Pericardium fibroblast (primary cell): ENCODE results near the gene SCN1B. TPM values are rescaled to one million over a fixed set of nuclear protein-coding genes. Genes with fewer than 3 reads are reported as not detected.

Experiments used
- total RNA-seq: library from RNA; depleted of rRNA; stranded (reverse); fragments of >200 nt; gene quantifications from 2 replicates; pipeline ENCODE4 v1.2.3, GENCODE V29; 2015

The SCN1B gene
- 5.2 and 27.2 TPM in 2 replicates for total RNA-seq

DNA sequence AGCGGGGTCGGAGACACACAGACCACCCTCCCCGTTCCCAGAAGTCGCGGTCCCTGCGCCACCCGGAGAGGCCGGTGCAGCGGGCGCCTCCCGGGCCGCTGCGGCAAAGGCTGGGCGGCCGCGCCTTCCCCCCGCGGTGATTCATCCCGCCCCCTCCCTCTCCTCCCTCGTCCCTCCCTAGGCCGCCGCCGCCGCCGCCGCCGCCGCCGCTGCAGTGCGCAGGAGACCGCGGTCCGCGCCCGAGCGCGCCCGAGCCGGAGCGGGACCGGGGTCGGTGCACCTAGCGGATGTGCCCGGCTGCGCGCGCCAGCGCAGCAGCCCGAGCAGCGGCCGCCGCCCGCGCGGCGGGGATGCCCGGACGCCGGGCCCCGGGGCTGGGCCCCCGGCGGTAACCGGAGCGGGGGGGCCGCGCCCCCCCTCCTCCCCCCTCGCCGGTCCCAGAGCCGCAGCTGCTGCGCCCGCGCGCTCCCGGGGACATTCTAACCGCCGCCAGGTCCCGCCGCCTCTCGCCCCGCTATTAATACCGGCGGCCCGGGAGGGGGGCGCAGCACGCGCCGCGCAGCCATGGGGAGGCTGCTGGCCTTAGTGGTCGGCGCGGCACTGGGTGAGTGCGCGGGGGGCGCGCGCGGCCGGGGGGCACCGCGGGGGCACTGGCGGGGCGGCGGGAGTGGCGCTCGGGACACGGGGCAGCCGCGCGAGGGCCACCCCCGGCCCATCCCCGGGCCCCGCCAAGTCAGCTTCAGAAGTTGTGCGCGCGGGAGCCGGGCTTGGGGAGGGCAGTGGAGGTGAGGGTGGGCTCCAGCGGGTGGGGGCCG lies at the start of gene SCN1B:
Gene SCN1B (plus strand): TSS at position 214 of the 815 bp plus-strand sequence. CDS start 351 bp downstream, at position 565.

GRCh38 chr19:34999498-35000337 lies 30.6 kb upstream of the SCN1B start, which contains the start of gene GRAMD1A:
Gene GRAMD1A (plus strand): TSS chr19:35000323. CDS start chr19:35000479, 156 bp downstream.

GRCh38 chr19:35041548-35042055 lies 11.3 kb downstream of the SCN1B start, which contains the start of gene HPN:
Gene HPN (plus strand): TSS chr19:35041721. CDS start chr19:35042507, 786 bp downstream.

Other genes starting within 250 kb of the SCN1B start
- 0.94 and 17.9 TPM in 2 replicates for gene ZNF30, start 103.6 kb upstream of the SCN1B start, total RNA-seq
- gene ZNF792, start 66.2 kb upstream of the SCN1B start, total RNA-seq, result 2.2 and 3.6 TPM in 2 replicates
- 48.3 and 53.9 TPM in 2 replicates for gene GRAMD1A, start 30.1 kb upstream of the SCN1B start, total RNA-seq
- gene HPN, start 11.3 kb downstream of the SCN1B start, total RNA-seq, result 0.70 and 0.94 TPM in 2 replicates
- not detected in 2 replicates for gene FXYD3, start 85.4 kb downstream of the SCN1B start, total RNA-seq
- 0.23 and 0.26 TPM in 2 replicates for gene LGI4, start 104.6 kb downstream of the SCN1B start, total RNA-seq
- gene FXYD1, start 108.4 kb downstream of the SCN1B start, total RNA-seq, result 8.5 and 18.8 TPM in 2 replicates
- not detected in 2 replicates for gene FXYD7, start 112.8 kb downstream of the SCN1B start, total RNA-seq
- 118 and 128 TPM in 2 replicates for gene FXYD5, start 124.3 kb downstream of the SCN1B start, total RNA-seq
- not detected in 2 replicates for gene FAM187B, start 198.3 kb downstream of the SCN1B start, total RNA-seq
- gene LSR, start 218.5 kb downstream of the SCN1B start, total RNA-seq, result 2.0 TPM in 1 of 2 replicates, not detected in the other
- gene USF2, start 238.5 kb downstream of the SCN1B start, total RNA-seq, result 67.1 and 76.7 TPM in 2 replicates